Transverse colon (tissue), 4 donors: ENCODE results near the gene MOGAT1. TPM values are rescaled to one million over a fixed set of nuclear protein-coding genes. Genes with fewer than 3 reads are reported as not detected.
A peak's percentile ranks its signal among the peaks of the same experiment; 100 is the strongest.

ENCODE experiments used
- DNase-seq: peaks from one replicate; pipeline ENCODE4 v3.0.0-alpha.2; 2019
- H3K27ac ChIP-seq, 4 donors: fragments of 200-600 bp; sonication (generic); 2 replicates each; pipeline ENCODE4 v1.5.1; 2016 to 2018; ENCODE audit warnings: inconsistent platforms in 4 of 4
- H3K27me3 ChIP-seq: fragments of 200-600 bp; sonication (generic); 2 replicates; pipeline ENCODE4 v1.5.1; 2017; ENCODE audit warnings: inconsistent platforms
- H3K36me3 ChIP-seq, 4 donors: fragments of 200-600 bp; sonication (generic); 2 replicates each; pipeline ENCODE4 v1.5.1; 2017 to 2019; ENCODE audit warnings: inconsistent platforms in 4 of 4
- H3K4me1 ChIP-seq, 4 donors: fragments of 200-600 bp; sonication (generic); 2 replicates each; pipeline ENCODE4 v1.5.1; 2017 to 2020; ENCODE audit warnings: inconsistent platforms in 4 of 4
- H3K4me3 ChIP-seq, 4 donors: fragments of 200-600 bp; sonication (generic); 1 replicate in 1 of 4; 2 replicates in 3 of 4; pipeline versions ENCODE4 v1.5.1 to v1.6.1; 2017 to 2019; ENCODE audit warnings: inconsistent platforms in 4 of 4
- H3K9me3 ChIP-seq, 2 donors: fragments of 200-600 bp; sonication (generic); 2 replicates each; pipeline ENCODE4 v1.5.1; 2017 to 2019; ENCODE audit warnings: inconsistent platforms in 2 of 2
- EP300 ChIP-seq: sonication (generic); formaldehyde crosslinking; IDR thresholded peaks from one replicate; pipeline ENCODE4 v1.6.1; 2017; ENCODE audit warnings: antibody characterized with exemption, low read depth
- POLR2A ChIP-seq: fragments of 450-650 bp; IDR thresholded peaks from one replicate; pipeline ENCODE4 v1.6.1; 2016; ENCODE audit warnings: antibody characterized with exemption, mild to moderate bottlenecking, moderate library complexity
- POLR2AphosphoS5 ChIP-seq, 3 donors: sonication (generic); formaldehyde crosslinking; IDR thresholded peaks; one replicate each; pipeline ENCODE4 v1.6.1; 2016; ENCODE audit warnings: antibody characterized with exemption in 3 of 3
- WGBS, 2 donors: methylation state at CpG; one replicate each; pipeline ENCODE4 v1.1.5; 2018; ENCODE audit warnings: low coverage in 1 of 2; 5-methylcytosine and 5-hydroxymethylcytosine counted together
- in situ Hi-C, 4 donors: fragments of 200-750 bp; cut with MboI; loops; one replicate each; pipeline versions ENCODE4 v1.15.0 to v1.15.1; 2017; ENCODE audit warnings: low sequenced_read_pairs in 3 of 4, low pct_ligation_motif_present in 1 of 4, low pct_unique_long_range_greater_than_20kb in 1 of 4
- intact Hi-C: fragments of 100-400 bp; cut with DNase I; formaldehyde crosslinking; loops from one replicate; pipeline ENCODE4 v1.15.1; 2023; ENCODE audit warnings: low total_unique reads
- total RNA-seq, 4 donors: library from RNA; depleted of rRNA; stranded (reverse); fragments of >200 nt; gene quantifications; one replicate each; pipeline ENCODE4 v1.1.0, GENCODE V29; 2016
- TF ChIP-seq, protein P1 (sequence below), 5 experiments: fragments of 200-600 bp in 3 of 5; fragments of 450-650 bp in 2 of 5; sonication (generic) in 3 of 5; IDR thresholded peaks; 1 replicate in 2 of 5; 2 replicates in 3 of 5; pipeline ENCODE4 v1.5.1; 2016 to 2017; ENCODE audit warnings: antibody characterized with exemption in 5 of 5, inconsistent platforms in 3 of 5, mild to moderate bottlenecking in 2 of 5, moderate library complexity in 1 of 5

MOGAT1 gene
- total RNA-seq, 4 donors from 2014 or later: 0.80 TPM; not detected in 3

DNA sequence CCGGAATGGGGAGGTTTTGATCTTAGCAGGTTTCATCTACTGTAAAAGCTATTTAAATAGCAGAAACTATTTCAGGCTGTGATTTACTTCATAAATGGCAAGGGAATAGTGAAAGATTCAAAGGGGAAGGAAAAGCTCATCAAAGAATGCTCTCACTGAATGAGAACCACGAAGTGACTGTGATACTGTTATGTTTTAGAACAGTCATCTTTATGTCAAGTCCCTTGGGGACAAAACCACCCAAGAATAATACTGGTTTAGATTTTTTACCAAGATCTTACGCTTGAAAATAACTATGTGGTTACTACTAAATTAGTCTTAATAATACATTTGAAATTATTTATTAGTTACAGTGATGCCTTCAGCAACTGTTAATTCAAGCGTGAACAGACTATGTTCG is 43.7 kb upstream of the MOGAT1 start:
- TF ChIP-seq POLR2A (no peak), POLR2AphosphoS5 (IDR thresholded peaks at IDR 0.05) (no peak), EP300 (no peak)
- TF ChIP-seq, protein P1, sequence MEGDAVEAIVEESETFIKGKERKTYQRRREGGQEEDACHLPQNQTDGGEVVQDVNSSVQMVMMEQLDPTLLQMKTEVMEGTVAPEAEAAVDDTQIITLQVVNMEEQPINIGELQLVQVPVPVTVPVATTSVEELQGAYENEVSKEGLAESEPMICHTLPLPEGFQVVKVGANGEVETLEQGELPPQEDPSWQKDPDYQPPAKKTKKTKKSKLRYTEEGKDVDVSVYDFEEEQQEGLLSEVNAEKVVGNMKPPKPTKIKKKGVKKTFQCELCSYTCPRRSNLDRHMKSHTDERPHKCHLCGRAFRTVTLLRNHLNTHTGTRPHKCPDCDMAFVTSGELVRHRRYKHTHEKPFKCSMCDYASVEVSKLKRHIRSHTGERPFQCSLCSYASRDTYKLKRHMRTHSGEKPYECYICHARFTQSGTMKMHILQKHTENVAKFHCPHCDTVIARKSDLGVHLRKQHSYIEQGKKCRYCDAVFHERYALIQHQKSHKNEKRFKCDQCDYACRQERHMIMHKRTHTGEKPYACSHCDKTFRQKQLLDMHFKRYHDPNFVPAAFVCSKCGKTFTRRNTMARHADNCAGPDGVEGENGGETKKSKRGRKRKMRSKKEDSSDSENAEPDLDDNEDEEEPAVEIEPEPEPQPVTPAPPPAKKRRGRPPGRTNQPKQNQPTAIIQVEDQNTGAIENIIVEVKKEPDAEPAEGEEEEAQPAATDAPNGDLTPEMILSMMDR (IDR thresholded peaks at IDR 0.05): no peak

GRCh38 chr2:222635295-222635694 is 36.2 kb upstream of the MOGAT1 start:
- DNase-seq: no peak
- intact Hi-C loops (loop anchor here (5.0 kb wide), 1 partner anchor 562 kb away; no protein-coding TSS in a partner anchor), in situ Hi-C loops (no loop called here)
- no peaks in the 10 kb centered on the region for H3K27me3 ChIP-seq
- H3K4me1 ChIP-seq: peaks cover 0 to 18% (median 6%) of the 10 kb centered on the region in 4 donors
- no peaks in the 10 kb centered on the region for H3K9me3 ChIP-seq
- no peak overlapping the region for H3K27ac ChIP-seq
- WGBS, 2 donors: 73 to 97% methylated on average over 1 of the region's 1 CpG
- H3K4me3 ChIP-seq: no peak overlapping the region
- no peak for TF ChIP-seq POLR2A
- H3K36me3 ChIP-seq: peaks cover 0 to 54% (median 22%) of the 10 kb centered on the region in 4 donors

More for the DNA sequence above, 43.7 kb upstream of the MOGAT1 start:
- Histone ChIP-seq H3K9me3 (no peaks in the 10 kb centered on the region), H3K27ac (no peak overlapping the region), H3K27me3 (no peaks in the 10 kb centered on the region), H3K4me3 (no peak overlapping the region), H3K4me1 (no peaks in the 10 kb centered on the region), H3K36me3 (peaks cover 0 to 49% (median 23%) of the 10 kb centered on the region in 4 donors)
- in situ Hi-C loops: no loop called here
- intact Hi-C loops: no loop called here
- 79 to 95% methylated on average over 5 of the region's 5 CpGs for WGBS, 2 donors
- no peak for DNase-seq

DNA sequence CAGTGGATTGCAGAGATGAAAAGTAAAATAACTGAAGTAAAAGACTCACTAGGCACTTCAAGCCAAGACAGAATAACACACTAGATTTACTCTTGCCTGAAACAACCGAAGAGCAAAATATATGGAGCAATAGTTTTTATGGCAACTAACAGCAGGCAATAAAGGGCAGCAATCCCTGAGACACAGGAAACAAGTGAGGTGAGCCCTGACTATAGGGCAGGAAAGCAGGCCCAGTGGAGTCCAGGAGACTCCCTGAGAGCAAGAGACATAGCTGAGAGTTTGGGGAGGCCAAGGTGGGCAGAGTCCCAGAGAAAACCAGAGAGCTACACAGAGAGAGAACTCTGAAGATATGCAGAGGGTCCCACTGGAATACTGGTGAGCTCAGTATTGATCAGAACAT is 34.4 kb upstream of the MOGAT1 start:
- WGBS, 2 donors: 30 to 40% methylated on average over 1 of the region's 1 CpG
- H3K36me3 ChIP-seq: peaks cover 0 to 37% (median 19%) of the 10 kb centered on the region in 4 donors
- H3K4me1 ChIP-seq: peaks cover 0 to 18% (median 6%) of the 10 kb centered on the region in 4 donors
- no peaks in the 10 kb centered on the region for H3K27me3 ChIP-seq
- no peak overlapping the region for H3K4me3 ChIP-seq
- peak; percentile 44 for DNase-seq
- in situ Hi-C loops (no loop called here), intact Hi-C loops (loop anchor here (5.0 kb wide), 1 partner anchor 560 kb away; no protein-coding TSS in a partner anchor)
- TF ChIP-seq, protein P1 (IDR thresholded peaks at IDR 0.05): no peak
- TF ChIP-seq POLR2AphosphoS5 (IDR thresholded peaks at IDR 0.05): peak in 1 of 3 donors; percentile 20
- no peaks in the 10 kb centered on the region for H3K9me3 ChIP-seq
- H3K27ac ChIP-seq: peak overlapping the region; percentile 50 to 74 (median 64)

DNA sequence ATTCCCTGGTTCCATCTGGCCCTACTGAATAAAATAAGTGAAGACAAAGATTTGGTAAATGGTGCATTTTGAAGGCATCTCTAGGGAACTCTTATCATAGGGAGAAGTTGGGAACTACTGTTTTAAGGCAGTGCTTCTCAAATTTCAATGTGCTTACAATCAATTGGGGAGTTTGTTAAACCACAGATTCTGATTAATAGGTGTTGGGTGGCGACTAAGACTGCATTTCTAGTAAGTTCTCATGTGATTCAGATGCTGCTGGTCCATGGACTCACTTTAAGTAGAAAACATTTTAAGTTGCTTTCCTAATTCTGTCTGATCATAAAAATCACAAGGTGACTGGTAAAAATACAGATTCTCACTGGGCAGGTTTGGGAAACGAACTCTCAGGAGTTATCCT is 30.1 kb upstream of the MOGAT1 start:
- 90 to 100% methylated on average over 1 to 2 of the region's 2 CpGs for WGBS, 2 donors
- intact Hi-C loops: no loop called here
- Histone ChIP-seq H3K27me3 (no peaks in the 10 kb centered on the region), H3K27ac (no peak overlapping the region), H3K9me3 (no peaks in the 10 kb centered on the region), H3K36me3 (peaks cover 0 to 22% (median 10%) of the 10 kb centered on the region in 4 donors), H3K4me1 (peaks cover 0 to 18% (median 6%) of the 10 kb centered on the region in 4 donors), H3K4me3 (no peak overlapping the region)
- no peak for DNase-seq
- in situ Hi-C loops: no loop called here
- TF ChIP-seq EP300: no peak
- TF ChIP-seq, protein P1 (IDR thresholded peaks at IDR 0.05): no peak
- no peak for TF ChIP-seq POLR2A
- TF ChIP-seq POLR2AphosphoS5 (IDR thresholded peaks at IDR 0.05): no peak

DNA sequence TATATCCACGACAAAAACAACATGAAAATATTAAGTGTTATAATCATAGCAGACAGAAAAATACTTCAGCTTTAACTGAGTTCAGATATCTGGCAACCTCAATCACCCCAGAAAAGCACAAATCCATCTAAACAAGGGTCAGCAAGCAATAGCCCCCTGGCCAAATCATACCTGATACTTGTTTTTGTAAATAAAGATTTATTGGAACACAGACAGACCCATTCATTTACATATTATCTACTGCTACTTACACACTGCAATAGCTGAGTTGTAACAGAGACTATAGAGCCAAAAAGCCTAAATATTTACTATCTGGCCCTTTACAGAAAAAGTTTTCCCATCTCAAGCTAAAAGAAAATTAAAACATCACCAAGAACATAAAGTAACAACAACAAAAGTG is 28.3 kb upstream of the MOGAT1 start:
- TF ChIP-seq POLR2AphosphoS5 (IDR thresholded peaks at IDR 0.05) (no peak), POLR2A (no peak), EP300 (no peak)
- TF ChIP-seq, protein P1 (IDR thresholded peaks at IDR 0.05): no peak
- WGBS, 2 donors: 94 to 100% methylated on average over 1 of the region's 1 CpG

More for the DNA sequence above, 28.3 kb upstream of the MOGAT1 start:
- intact Hi-C loops (no loop called here), in situ Hi-C loops (no loop called here)
- H3K36me3 ChIP-seq: peaks cover 0 to 23% (median 8%) of the 10 kb centered on the region in 4 donors
- no peak overlapping the region for H3K4me3 ChIP-seq
- no peak for DNase-seq
- H3K27ac ChIP-seq: no peak overlapping the region
- H3K27me3 ChIP-seq: no peaks in the 10 kb centered on the region
- H3K4me1 ChIP-seq: peaks cover 0 to 3% (median 0%) of the 10 kb centered on the region in 4 donors
- H3K9me3 ChIP-seq: no peaks in the 10 kb centered on the region
